A549 (cell line): ENCODE results near the gene MYADM. TPM values are rescaled to one million over a fixed set of nuclear protein-coding genes. Genes with fewer than 3 reads are reported as not detected.

Source experiments
- ATOH8 ChIP-seq: fragments of 250-450 bp; sonication (Bioruptor Pico); IDR thresholded peaks from 2 replicates; pipeline ENCODE4 v1.5.0; 2020; ENCODE audit warnings: low read depth, mild to moderate bottlenecking, moderate library complexity
- CBX2 ChIP-seq: fragments of 200-600 bp; sonication (generic); IDR thresholded peaks from 2 replicates; pipeline ENCODE4 v1.6.1; 2016; ENCODE audit warnings: low read depth, mild to moderate bottlenecking, borderline replicate concordance
- CHD4 ChIP-seq: fragments of 200-600 bp; sonication (generic); IDR thresholded peaks from 2 replicates; pipeline ENCODE4 v1.6.1; 2016; ENCODE audit warnings: antibody characterized with exemption, mild to moderate bottlenecking, borderline replicate concordance
- CTCF ChIP-seq: fragments of >200 bp; sonication (Bioruptor Twin); formaldehyde crosslinking; IDR thresholded peaks from 3 replicates; pipeline ENCODE4 v1.5.1; 2016
- EHF ChIP-seq: fragments of 250-450 bp; sonication (Bioruptor Pico); IDR thresholded peaks from 2 replicates; pipeline ENCODE4 v1.5.0; 2020; ENCODE audit warnings: mild to moderate bottlenecking
- EP300 ChIP-seq, 2 experiments: fragments of >200 bp; sonication (Bioruptor Twin); formaldehyde crosslinking; IDR thresholded peaks; 2 replicates in 1 of 2; 3 replicates in 1 of 2; pipeline ENCODE4 v1.6.1; 2016 to 2017
- FOXS1 ChIP-seq: fragments of 250-450 bp; sonication (Bioruptor Pico); IDR thresholded peaks from 2 replicates; pipeline ENCODE4 v1.5.0; 2020; ENCODE audit warnings: mild to moderate bottlenecking, moderate library complexity
- HOXB13 ChIP-seq: fragments of 250-450 bp; sonication (Bioruptor Pico); IDR thresholded peaks from 2 replicates; pipeline ENCODE4 v1.5.0; 2020; ENCODE audit warnings: low read depth, mild to moderate bottlenecking, moderate library complexity
- JUNB ChIP-seq: fragments of >200 bp; sonication (Bioruptor Twin); formaldehyde crosslinking; IDR thresholded peaks from 2 replicates; pipeline ENCODE4 v1.6.1; 2016
- KDM5A ChIP-seq: fragments of 200-600 bp; sonication (generic); IDR thresholded peaks from 2 replicates; pipeline ENCODE4 v1.6.1; 2016; ENCODE audit warnings: antibody characterized with exemption, mild to moderate bottlenecking
- MAX ChIP-seq: IDR thresholded peaks from 2 replicates; pipeline ENCODE4 v1.6.1; 2012
- NFE2L2 ChIP-seq: fragments of 150-350 bp; conservative IDR thresholded peaks from 2 replicates; pipeline ENCODE4 v1.6.1; 2014; ENCODE audit warnings: low read length
- NPAS2 ChIP-seq: fragments of 250-450 bp; sonication (Bioruptor Pico); IDR thresholded peaks from 2 replicates; pipeline ENCODE4 v1.8.0; 2022; ENCODE audit warnings: mild to moderate bottlenecking, moderate library complexity, borderline replicate concordance
- PBX3 ChIP-seq: IDR thresholded peaks from 2 replicates; pipeline ENCODE4 v1.6.1; 2012
- PHF8 ChIP-seq: fragments of 200-600 bp; sonication (generic); IDR thresholded peaks from 2 replicates; pipeline ENCODE4 v1.6.1; 2016; ENCODE audit warnings: low read depth, mild to moderate bottlenecking, antibody characterized with exemption, moderate library complexity, borderline replicate concordance
- RAD21 ChIP-seq, 2 experiments: fragments of >200 bp in 1 of 2; sonication (Bioruptor Twin) in 1 of 2; formaldehyde crosslinking in 1 of 2; IDR thresholded peaks in 1 of 2; conservative IDR thresholded peaks in 1 of 2; 2 replicates in 1 of 2; 3 replicates in 1 of 2; pipeline ENCODE4 v1.6.1; 2012 to 2018; ENCODE audit warnings: inconsistent platforms in 1 of 2
- RARB ChIP-seq: fragments of 250-450 bp; sonication (Bioruptor Pico); IDR thresholded peaks from 2 replicates; pipeline ENCODE4 v1.8.0; 2021; ENCODE audit warnings: mild to moderate bottlenecking, moderate library complexity
- RFX5 ChIP-seq: fragments of 450-650 bp; IDR thresholded peaks from 2 replicates; pipeline ENCODE4 v1.7.1; 2014; ENCODE audit warnings: antibody characterized with exemption, mild to moderate bottlenecking, moderate library complexity
- TFCP2L1 ChIP-seq: fragments of 250-450 bp; sonication (Bioruptor Pico); IDR thresholded peaks from 2 replicates; pipeline ENCODE4 v1.5.0; 2021; ENCODE audit warnings: mild to moderate bottlenecking
- TP53 ChIP-seq: fragments of 250-450 bp; sonication (Bioruptor Pico); IDR thresholded peaks from 2 replicates; pipeline ENCODE4 v1.5.0; 2021; ENCODE audit warnings: mild to moderate bottlenecking, moderate library complexity
- USF2 ChIP-seq: fragments of 450-650 bp; IDR thresholded peaks from 2 replicates; pipeline ENCODE4 v1.6.1; 2014; ENCODE audit warnings: antibody characterized with exemption
- polyA plus RNA-seq, 4 experiments: library from polyadenylated mRNA; depleted of rRNA in 3 of 4; stranded (reverse); fragments of >200 nt; fragmentation: RNase III in 1 of 4; extraction: RNeasy Plus Mini Kit Qiagen cat#74134 plus additional on column Dnase treatment in 1 of 4; gene quantifications; 2 replicates in 3 of 4; 3 replicates in 1 of 4; pipeline ENCODE4 v1.2.3, GENCODE V29; 2011 to 2017
- TF ChIP-seq, protein P1 (sequence below): fragments of >200 bp; sonication (Bioruptor Twin); formaldehyde crosslinking; IDR thresholded peaks from 2 replicates; pipeline ENCODE4 v1.6.1; 2016
- TF ChIP-seq, protein P2 (sequence below): fragments of >200 bp; sonication (Bioruptor Twin); formaldehyde crosslinking; IDR thresholded peaks from 3 replicates; pipeline ENCODE4 v1.6.1; 2016
- TF ChIP-seq, protein P3 (sequence below): fragments of 250-450 bp; sonication (Bioruptor Pico); IDR thresholded peaks from 2 replicates; pipeline ENCODE4 v1.5.0; 2021; ENCODE audit warnings: mild to moderate bottlenecking, moderate library complexity, borderline replicate concordance

The MYADM gene
- polyA plus RNA-seq, 2 of the 4 experiments (the other 2 are of a cell fraction), result 37.7 to 90.7 TPM

- TF ChIP-seq CBX2 (no peak), EP300 (IDR thresholded peaks at IDR 0.05) (peak in 1 of 2 experiments; percentile 67; a peak in 2 of 5 replicates), PHF8 (no peak), PBX3 (no peak), RAD21 (conservative IDR thresholded peaks at IDR 0.05 in 1 of 2, IDR thresholded peaks at IDR 0.05 in 1 of 2) (peak in 1 of 2 experiments; percentile 30; a peak in 2 of 5 replicates), KDM5A (no peak), RFX5 (no peak), TP53 (CRISPR knock-in tag) (peak; percentile 52; the same call in 1 of the 2 replicates), NFE2L2 (no peak), EHF (CRISPR knock-in tag) (peak; percentile 51), CHD4 (no peak), NPAS2 (CRISPR knock-in tag) (no peak), HOXB13 (CRISPR knock-in tag) (no peak), JUNB (0 out of 2 replicates have a peak, but pooled peaks have one; percentile 26), FOXS1 (peak; percentile 62; the same call in 1 of the 2 replicates), TFCP2L1 (CRISPR knock-in tag) (no peak; the same call in 1 of the 2 replicates), ATOH8 (CRISPR knock-in tag) (peak; percentile 90), CTCF (no peak), USF2 (peak; percentile 60; the same call in 1 of the 2 replicates), MAX (peak; percentile 82), RARB (peak; percentile 59; the same call in 1 of the 2 replicates)
- TF ChIP-seq, protein P1, sequence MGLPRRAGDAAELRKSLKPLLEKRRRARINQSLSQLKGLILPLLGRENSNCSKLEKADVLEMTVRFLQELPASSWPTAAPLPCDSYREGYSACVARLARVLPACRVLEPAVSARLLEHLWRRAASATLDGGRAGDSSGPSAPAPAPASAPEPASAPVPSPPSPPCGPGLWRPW, result no peak
- TF ChIP-seq, protein P2, sequence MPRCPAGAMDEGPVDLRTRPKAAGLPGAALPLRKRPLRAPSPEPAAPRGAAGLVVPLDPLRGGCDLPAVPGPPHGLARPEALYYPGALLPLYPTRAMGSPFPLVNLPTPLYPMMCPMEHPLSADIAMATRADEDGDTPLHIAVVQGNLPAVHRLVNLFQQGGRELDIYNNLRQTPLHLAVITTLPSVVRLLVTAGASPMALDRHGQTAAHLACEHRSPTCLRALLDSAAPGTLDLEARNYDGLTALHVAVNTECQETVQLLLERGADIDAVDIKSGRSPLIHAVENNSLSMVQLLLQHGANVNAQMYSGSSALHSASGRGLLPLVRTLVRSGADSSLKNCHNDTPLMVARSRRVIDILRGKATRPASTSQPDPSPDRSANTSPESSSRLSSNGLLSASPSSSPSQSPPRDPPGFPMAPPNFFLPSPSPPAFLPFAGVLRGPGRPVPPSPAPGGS, result no peak
- TF ChIP-seq, protein P3, sequence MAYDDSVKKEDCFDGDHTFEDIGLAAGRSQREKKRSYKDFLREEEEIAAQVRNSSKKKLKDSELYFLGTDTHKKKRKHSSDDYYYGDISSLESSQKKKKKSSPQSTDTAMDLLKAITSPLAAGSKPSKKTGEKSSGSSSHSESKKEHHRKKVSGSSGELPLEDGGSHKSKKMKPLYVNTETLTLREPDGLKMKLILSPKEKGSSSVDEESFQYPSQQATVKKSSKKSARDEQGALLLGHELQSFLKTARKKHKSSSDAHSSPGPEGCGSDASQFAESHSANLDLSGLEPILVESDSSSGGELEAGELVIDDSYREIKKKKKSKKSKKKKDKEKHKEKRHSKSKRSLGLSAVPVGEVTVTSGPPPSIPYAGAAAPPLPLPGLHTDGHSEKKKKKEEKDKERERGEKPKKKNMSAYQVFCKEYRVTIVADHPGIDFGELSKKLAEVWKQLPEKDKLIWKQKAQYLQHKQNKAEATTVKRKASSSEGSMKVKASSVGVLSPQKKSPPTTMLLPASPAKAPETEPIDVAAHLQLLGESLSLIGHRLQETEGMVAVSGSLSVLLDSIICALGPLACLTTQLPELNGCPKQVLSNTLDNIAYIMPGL (CRISPR knock-in tag), result peak; percentile 61; the same call in 1 of the 2 replicates
- TF ChIP-seq, all 56 proteins: peak for 23
Observed at GRCh38 chr19:53864308-53864836, 3.3 kb upstream of the MYADM start (continued).
